Stimulated activated effector memory CD8-positive, alpha-beta T cell treated with anti-CD3 and anti-CD28 coated beads, Interleukin-12 subunit alpha, Interleukin-12 subunit beta, amount 100 ng/mL, for 72 hours (primary cell): ENCODE results near the gene SPAG16.

Experiments used
- ATAC-seq: fragments of 150-1000 bp; cut with Tn5 transposase; 2 replicates; pipeline ENCODE4 v1.10.0; 2021
- DNase-seq, 2 donors: peaks; one replicate each; pipeline ENCODE4 v3.0.0; 2021 to 2022; ENCODE audit warnings: low spot score in 2 of 2
- H3K27ac Mint-ChIP-seq: one replicate; pipeline ENCODE4 v1.8.0; 2022; ENCODE audit warnings: mild to moderate bottlenecking, mixed read lengths
- H3K36me3 Mint-ChIP-seq: one replicate; pipeline ENCODE4 v1.8.0; 2022; ENCODE audit warnings: mild to moderate bottlenecking, mixed read lengths
- H3K4me1 Mint-ChIP-seq: one replicate; pipeline ENCODE4 v1.8.0; 2022; ENCODE audit warnings: mixed read lengths
- H3K4me3 Mint-ChIP-seq: one replicate; pipeline ENCODE4 v1.8.0; 2022; ENCODE audit warnings: mild to moderate bottlenecking, mixed read lengths
- H3K9me3 Mint-ChIP-seq: one replicate; pipeline ENCODE4 v1.8.0; 2022; ENCODE audit warnings: mixed read lengths

Gene SPAG16

DNA sequence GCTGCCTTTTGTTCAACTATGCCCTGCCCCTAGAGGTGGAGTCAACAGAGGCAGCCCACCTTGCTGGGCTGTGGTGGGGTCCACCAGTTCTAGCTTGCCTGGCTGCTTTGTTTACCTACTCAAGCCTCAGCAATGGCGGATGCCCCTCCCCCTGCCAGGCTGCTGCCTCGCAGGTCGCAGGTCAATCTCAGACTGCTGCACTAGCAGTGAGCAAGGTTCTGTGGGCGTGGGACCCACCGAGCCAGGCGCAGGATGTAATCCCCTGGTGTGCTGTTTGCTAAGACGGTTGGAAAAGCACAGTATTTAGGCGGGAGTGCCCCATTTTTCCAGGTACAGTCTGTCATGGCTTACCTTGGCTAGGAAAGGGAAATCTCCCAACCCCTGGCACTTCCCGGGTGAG, 993.6 kb downstream of the SPAG16 start:
- Mint-ChIP-seq H3K4me3 (no peak overlapping the region), H3K36me3 (no peaks in the 10 kb centered on the region), H3K27ac (no peak overlapping the region), H3K9me3 (peaks cover 16% of the 10 kb centered on the region), H3K4me1 (no peaks in the 10 kb centered on the region)
- ATAC-seq (no peak), DNase-seq (no peak)

DNA sequence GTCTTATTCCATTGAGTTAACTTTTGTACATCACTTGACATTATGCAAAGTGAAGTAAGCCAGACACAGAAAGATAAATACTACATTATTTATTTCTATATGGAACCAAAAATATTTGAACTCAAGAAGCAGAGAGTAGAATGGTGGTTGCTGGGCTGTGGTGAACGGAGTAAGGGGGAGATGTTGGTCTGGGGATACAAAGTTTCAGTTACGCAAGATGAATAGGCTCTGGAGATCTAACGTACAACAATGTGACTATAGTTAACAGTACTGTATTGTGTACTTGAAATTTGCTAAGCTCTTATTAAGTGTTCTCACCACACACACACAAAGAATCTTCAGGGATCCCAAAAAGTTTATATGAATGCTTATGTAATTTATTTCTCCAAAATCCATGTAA, 1001.7 kb downstream of the SPAG16 start:
- H3K36me3 Mint-ChIP-seq, result no peaks in the 10 kb centered on the region
- ATAC-seq, result no peak
- no peak overlapping the region for H3K4me3 Mint-ChIP-seq
- no peaks in the 10 kb centered on the region for H3K4me1 Mint-ChIP-seq
- DNase-seq, result no peak
- peaks cover 6% of the 10 kb centered on the region for H3K9me3 Mint-ChIP-seq
- no peak overlapping the region for H3K27ac Mint-ChIP-seq

- ATAC-seq, result no peak
- Mint-ChIP-seq H3K4me3 (no peak overlapping the region), H3K9me3 (peaks cover 13% of the 10 kb centered on the region), H3K36me3 (no peaks in the 10 kb centered on the region), H3K4me1 (no peaks in the 10 kb centered on the region), H3K27ac (no peak overlapping the region)
- no peak for DNase-seq
Observed at GRCh38 chr2:214293593-214293992, 1009.3 kb downstream of the SPAG16 start.

- DNase-seq (no peak), ATAC-seq (no peak)
- H3K4me3 Mint-ChIP-seq, result no peak overlapping the region
- no peaks in the 10 kb centered on the region for H3K36me3 Mint-ChIP-seq
- no peaks in the 10 kb centered on the region for H3K4me1 Mint-ChIP-seq
- H3K9me3 Mint-ChIP-seq, result peaks cover 13% of the 10 kb centered on the region
- H3K27ac Mint-ChIP-seq, result no peak overlapping the region
Observed at GRCh38 chr2:214294426-214294825, 1010.2 kb downstream of the SPAG16 start.

- no peaks in the 10 kb centered on the region for H3K36me3 Mint-ChIP-seq
- DNase-seq (no peak), ATAC-seq (no peak)
- H3K27ac Mint-ChIP-seq, result no peak overlapping the region
- no peak overlapping the region for H3K4me3 Mint-ChIP-seq
- no peaks in the 10 kb centered on the region for H3K4me1 Mint-ChIP-seq
- H3K9me3 Mint-ChIP-seq, result peaks cover 10% of the 10 kb centered on the region
Observed at GRCh38 chr2:214297423-214297822, 1013.2 kb downstream of the SPAG16 start.

DNA sequence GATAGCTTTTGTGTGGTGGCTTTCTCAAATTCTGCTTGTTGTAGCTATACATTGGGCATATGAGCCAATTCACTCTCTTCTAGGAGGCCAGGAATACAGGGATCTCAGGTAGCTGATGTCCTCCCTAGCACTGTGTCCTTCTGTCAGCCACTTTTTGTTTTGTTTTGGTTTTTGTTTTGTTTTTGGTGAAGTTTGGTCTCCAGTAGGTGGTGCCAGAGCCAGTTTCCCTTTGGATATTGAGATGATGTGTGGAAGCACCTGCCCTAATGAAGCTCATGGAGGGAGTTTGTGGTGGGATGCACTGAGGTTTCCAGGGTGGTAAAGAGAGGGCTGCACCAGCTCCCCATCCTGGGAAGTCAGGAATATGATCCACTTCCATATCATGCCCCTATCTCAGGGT, 1026.1 kb downstream of the SPAG16 start:
- H3K4me3 Mint-ChIP-seq, result no peak overlapping the region
- no peaks in the 10 kb centered on the region for H3K4me1 Mint-ChIP-seq

DNA sequence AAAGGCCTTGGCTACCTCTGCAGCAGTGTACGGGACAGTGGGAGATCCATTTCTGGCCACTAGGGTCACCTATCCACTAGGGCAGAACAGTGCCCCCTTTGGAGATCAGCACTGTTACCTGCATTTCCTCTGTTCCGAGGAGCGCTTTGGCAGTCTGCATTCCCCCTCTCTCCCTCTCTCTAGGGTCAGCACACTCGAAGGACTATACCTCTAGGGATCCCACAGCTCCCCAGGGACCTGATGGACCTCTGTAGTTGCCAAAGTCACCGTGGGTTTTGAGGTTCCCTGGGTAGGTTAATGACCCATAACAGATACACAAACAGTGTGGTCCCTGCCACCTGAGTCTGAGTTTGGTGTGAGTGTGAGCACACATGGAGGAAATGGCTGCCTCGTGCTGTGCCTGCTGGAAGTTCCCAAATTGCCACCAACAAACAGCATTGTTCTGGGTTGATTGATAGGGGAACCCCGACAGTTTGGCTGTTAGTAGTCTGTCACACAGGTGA, 1026.8 kb downstream of the SPAG16 start:
- Mint-ChIP-seq H3K4me1 (no peaks in the 10 kb centered on the region), H3K9me3 (peaks cover 14% of the 10 kb centered on the region), H3K27ac (no peak overlapping the region), H3K4me3 (no peak overlapping the region), H3K36me3 (no peaks in the 10 kb centered on the region)
- ATAC-seq (peak; percentile 32), DNase-seq (no peak)

More for the DNA sequence above, 1026.1 kb downstream of the SPAG16 start:
- Mint-ChIP-seq H3K36me3 (no peaks in the 10 kb centered on the region), H3K9me3 (peaks cover 14% of the 10 kb centered on the region), H3K27ac (no peak overlapping the region)
- DNase-seq, result no peak
- no peak for ATAC-seq

DNA sequence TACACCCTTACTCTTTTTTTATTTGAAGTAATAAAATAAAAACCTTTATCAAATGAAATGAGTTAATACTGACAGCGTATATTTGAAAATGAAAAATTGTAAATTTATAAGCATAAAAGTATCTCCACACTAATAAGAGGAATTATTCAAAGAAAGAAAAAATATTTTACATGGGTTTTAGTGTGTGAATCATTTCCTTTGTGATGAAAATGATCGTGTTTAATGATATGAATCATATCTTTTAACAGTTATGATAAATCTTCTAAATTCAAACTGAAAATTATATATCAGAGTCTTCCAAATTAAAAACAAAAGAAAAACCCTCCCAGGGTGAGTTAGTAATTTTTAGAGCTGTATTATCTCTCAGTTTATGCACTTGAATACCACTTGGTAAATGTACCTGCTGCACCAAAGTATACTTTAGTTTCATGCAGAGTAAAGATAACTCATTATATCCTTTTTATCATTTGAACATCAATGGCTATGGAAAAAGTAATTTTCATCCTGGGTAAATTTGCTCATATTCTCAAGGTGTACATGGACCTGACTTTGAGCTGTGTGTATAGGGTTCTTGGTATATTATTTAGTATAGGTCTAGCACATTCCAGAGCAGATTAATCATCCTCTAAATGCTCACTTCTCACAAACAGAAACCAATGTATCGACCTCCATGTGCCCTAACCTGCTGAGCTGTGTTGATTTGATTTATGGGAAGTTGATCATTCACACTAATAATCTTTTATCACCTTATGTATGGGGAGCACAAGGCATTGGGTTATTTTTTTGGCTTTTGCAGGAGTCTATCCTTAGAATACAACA, 1027.9 kb downstream of the SPAG16 start:
- Mint-ChIP-seq H3K9me3 (peaks cover 10% of the 10 kb centered on the region), H3K4me3 (no peak overlapping the region), H3K36me3 (no peaks in the 10 kb centered on the region), H3K4me1 (no peaks in the 10 kb centered on the region), H3K27ac (no peak overlapping the region)
- no peak for DNase-seq
- ATAC-seq, result no peak

DNA sequence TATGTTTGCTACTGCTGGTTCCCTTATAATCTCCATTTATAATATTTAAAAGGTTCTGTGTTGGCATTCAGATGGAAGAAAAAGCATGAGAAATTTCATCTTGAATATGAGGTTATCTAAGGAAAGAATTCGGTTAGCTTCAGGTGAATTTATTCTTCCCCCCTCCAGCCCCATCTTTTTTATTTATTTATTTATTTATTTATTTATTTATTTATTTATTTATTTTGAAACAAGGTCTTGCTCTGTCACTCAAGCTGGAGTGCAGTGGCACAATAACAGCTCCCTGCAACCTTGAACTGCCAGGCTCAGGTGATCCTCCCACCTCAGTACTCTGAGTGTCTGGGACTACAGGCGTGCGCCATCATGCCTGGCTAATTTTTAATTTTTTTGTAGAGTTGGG, 1031.1 kb downstream of the SPAG16 start:
- H3K36me3 Mint-ChIP-seq, result no peaks in the 10 kb centered on the region
- no peaks in the 10 kb centered on the region for H3K4me1 Mint-ChIP-seq
- no peak for DNase-seq
- H3K4me3 Mint-ChIP-seq, result no peak overlapping the region
- no peak overlapping the region for H3K27ac Mint-ChIP-seq
- H3K9me3 Mint-ChIP-seq, result peaks cover 9% of the 10 kb centered on the region
- ATAC-seq, result no peak

- no peak for DNase-seq
- Mint-ChIP-seq H3K27ac (no peak overlapping the region), H3K9me3 (peaks cover 3% of the 10 kb centered on the region), H3K36me3 (no peaks in the 10 kb centered on the region), H3K4me3 (no peak overlapping the region), H3K4me1 (no peaks in the 10 kb centered on the region)
- ATAC-seq, result peak; percentile 21
Observed at GRCh38 chr2:214320211-214320610, 1035.9 kb downstream of the SPAG16 start.

DNA sequence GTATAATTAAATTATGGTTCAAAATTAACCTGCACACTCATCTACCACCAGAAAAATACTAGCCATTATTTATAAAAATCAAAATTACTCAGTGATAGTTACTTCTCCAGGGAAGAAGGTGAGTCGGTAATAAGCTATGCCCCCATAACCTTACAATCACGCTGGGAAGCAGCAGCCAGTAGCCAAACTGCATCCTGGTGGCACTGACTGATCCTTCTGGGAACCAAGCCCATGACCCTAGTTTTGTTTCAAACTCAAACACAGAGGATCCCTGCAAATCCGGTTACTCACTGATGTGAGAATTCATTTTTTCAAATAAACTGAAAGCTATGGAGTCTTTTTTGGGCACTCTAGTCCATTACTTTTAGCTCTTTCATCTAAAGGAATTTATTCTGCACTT, 1038.4 kb downstream of the SPAG16 start:
- H3K36me3 Mint-ChIP-seq, result no peaks in the 10 kb centered on the region
- H3K4me3 Mint-ChIP-seq, result no peak overlapping the region
- H3K27ac Mint-ChIP-seq, result no peak overlapping the region
- DNase-seq, result no peak
- H3K9me3 Mint-ChIP-seq, result peaks cover 3% of the 10 kb centered on the region
- no peak for ATAC-seq
- no peaks in the 10 kb centered on the region for H3K4me1 Mint-ChIP-seq

- Mint-ChIP-seq H3K27ac (no peak overlapping the region), H3K4me1 (no peaks in the 10 kb centered on the region), H3K9me3 (peaks cover 2% of the 10 kb centered on the region), H3K36me3 (no peaks in the 10 kb centered on the region), H3K4me3 (no peak overlapping the region)
- ATAC-seq, result no peak
- DNase-seq, result no peak
Observed at GRCh38 chr2:214325404-214325803, 1041.1 kb downstream of the SPAG16 start.

- no peaks in the 10 kb centered on the region for H3K36me3 Mint-ChIP-seq
- H3K27ac Mint-ChIP-seq, result no peak overlapping the region
- H3K4me1 Mint-ChIP-seq, result no peaks in the 10 kb centered on the region
- no peak for ATAC-seq
- no peak for DNase-seq
- H3K4me3 Mint-ChIP-seq, result no peak overlapping the region
- peaks cover 2% of the 10 kb centered on the region for H3K9me3 Mint-ChIP-seq
Observed at GRCh38 chr2:214328941-214329340, 1044.7 kb downstream of the SPAG16 start.

DNA sequence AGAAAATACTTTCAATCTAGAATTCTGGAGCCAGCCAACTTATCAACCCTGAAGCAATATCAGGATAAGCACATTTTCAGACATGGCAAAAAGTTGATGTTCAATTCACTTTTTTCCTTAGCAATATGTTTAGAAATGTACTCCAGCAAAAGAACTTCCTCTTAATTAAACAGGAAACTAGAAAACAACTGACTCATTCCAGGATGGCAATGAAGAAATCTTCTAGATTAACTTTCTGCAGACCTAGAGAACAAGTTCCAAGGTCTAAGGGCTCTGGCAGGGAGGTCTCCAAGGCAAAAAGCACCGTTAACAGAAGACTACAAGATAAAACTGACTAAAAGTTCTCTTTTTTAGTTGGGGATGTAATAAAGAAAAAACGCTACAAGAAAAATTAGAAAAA, 1057.4 kb downstream of the SPAG16 start:
- Mint-ChIP-seq H3K4me3 (no peak overlapping the region), H3K27ac (no peak overlapping the region), H3K9me3 (peaks cover 4% of the 10 kb centered on the region), H3K4me1 (no peaks in the 10 kb centered on the region), H3K36me3 (no peaks in the 10 kb centered on the region)
- DNase-seq, result no peak
- no peak for ATAC-seq

- DNase-seq, result no peak
- no peak for ATAC-seq
- Mint-ChIP-seq H3K9me3 (peaks cover 3% of the 10 kb centered on the region), H3K4me1 (no peaks in the 10 kb centered on the region), H3K36me3 (no peaks in the 10 kb centered on the region), H3K4me3 (no peak overlapping the region), H3K27ac (no peak overlapping the region)
Observed at GRCh38 chr2:214358506-214358905, 1074.2 kb downstream of the SPAG16 start.

- H3K4me3 Mint-ChIP-seq, result no peak overlapping the region
- no peak overlapping the region for H3K27ac Mint-ChIP-seq
- no peak for ATAC-seq
- peaks cover 8% of the 10 kb centered on the region for H3K9me3 Mint-ChIP-seq
- H3K36me3 Mint-ChIP-seq, result no peaks in the 10 kb centered on the region
- DNase-seq, result no peak
- H3K4me1 Mint-ChIP-seq, result no peaks in the 10 kb centered on the region
Observed at GRCh38 chr2:214361116-214361515, 1076.9 kb downstream of the SPAG16 start.
